ENCODE results near the gene PTGES. TPM values are rescaled to one million over a fixed set of nuclear protein-coding genes. Genes with fewer than 3 reads are reported as not detected.

Gene PTGES
- total RNA-seq, 3 donors from 2014 or later (not counting 1 experiment from before 2014, with no cell fraction given) = 0.28 to 0.47 (median 0.39) TPM

- Histone ChIP-seq H3K27ac (ENCODE audit: low read length) (no peak overlapping the region), H3K4me1 (ENCODE audit: control insufficient read depth, insufficient read depth, low read length) (no peaks in the 10 kb centered on the region), H3K36me3 (ENCODE audit: control insufficient read depth, insufficient read depth, low read length) (no peaks in the 10 kb centered on the region), H3K9me3 (ENCODE audit: control insufficient read depth, insufficient read depth, low read length) (no peaks in the 10 kb centered on the region), H3K27me3 (ENCODE audit: control insufficient read depth, insufficient read depth, low read length) (no peaks in the 10 kb centered on the region), H3K4me3 (ENCODE audit: low read length) (no peak overlapping the region)
- no peaks in the 10 kb centered on the region for H3K9me3 Mint-ChIP-seq
- TF ChIP-seq, protein P1, sequence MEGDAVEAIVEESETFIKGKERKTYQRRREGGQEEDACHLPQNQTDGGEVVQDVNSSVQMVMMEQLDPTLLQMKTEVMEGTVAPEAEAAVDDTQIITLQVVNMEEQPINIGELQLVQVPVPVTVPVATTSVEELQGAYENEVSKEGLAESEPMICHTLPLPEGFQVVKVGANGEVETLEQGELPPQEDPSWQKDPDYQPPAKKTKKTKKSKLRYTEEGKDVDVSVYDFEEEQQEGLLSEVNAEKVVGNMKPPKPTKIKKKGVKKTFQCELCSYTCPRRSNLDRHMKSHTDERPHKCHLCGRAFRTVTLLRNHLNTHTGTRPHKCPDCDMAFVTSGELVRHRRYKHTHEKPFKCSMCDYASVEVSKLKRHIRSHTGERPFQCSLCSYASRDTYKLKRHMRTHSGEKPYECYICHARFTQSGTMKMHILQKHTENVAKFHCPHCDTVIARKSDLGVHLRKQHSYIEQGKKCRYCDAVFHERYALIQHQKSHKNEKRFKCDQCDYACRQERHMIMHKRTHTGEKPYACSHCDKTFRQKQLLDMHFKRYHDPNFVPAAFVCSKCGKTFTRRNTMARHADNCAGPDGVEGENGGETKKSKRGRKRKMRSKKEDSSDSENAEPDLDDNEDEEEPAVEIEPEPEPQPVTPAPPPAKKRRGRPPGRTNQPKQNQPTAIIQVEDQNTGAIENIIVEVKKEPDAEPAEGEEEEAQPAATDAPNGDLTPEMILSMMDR (IDR thresholded peaks at IDR 0.05) = no peak
- peaks cover 0 to 6% of the 10 kb centered on the region in 2 donors for H3K27me3 Mint-ChIP-seq (ENCODE audit: low read depth in 2 of 2)
- H3K4me3 Mint-ChIP-seq = no peak overlapping the region
- intact Hi-C loops (cut with micrococcal nuclease) = no loop called here
- H3K27ac Mint-ChIP-seq = no peak overlapping the region
- no peaks in the 10 kb centered on the region for H3K4me1 Mint-ChIP-seq
- no peaks in the 10 kb centered on the region for H3K36me3 Mint-ChIP-seq
- DNase-seq (no peak), ATAC-seq (no peak)
- 90% methylated on average over 7 of the region's 7 CpGs for WGBS (ENCODE audit: insufficient coverage)
Observed at GRCh38 chr9:129745200-129745599, 7.6 kb downstream of the PTGES start.

- Mint-ChIP-seq H3K27me3 (ENCODE audit: low read depth in 2 of 2) (peaks cover 0 to 8% of the 10 kb centered on the region in 2 donors), H3K36me3 (no peaks in the 10 kb centered on the region), H3K4me3 (no peak overlapping the region), H3K4me1 (peaks cover 0 to 14% of the 10 kb centered on the region in 2 donors), H3K27ac (no peak overlapping the region), H3K9me3 (no peaks in the 10 kb centered on the region)
- no peaks in the 10 kb centered on the region for H3K9me3 ChIP-seq (ENCODE audit: control insufficient read depth, insufficient read depth, low read length)
- peaks cover 3% of the 10 kb centered on the region for H3K27me3 ChIP-seq (ENCODE audit: control insufficient read depth, insufficient read depth, low read length)
- 93% methylated on average over 13 of the region's 13 CpGs for WGBS (ENCODE audit: insufficient coverage)
- no peak overlapping the region for H3K27ac ChIP-seq (ENCODE audit: low read length)
- H3K4me1 ChIP-seq (ENCODE audit: control insufficient read depth, insufficient read depth, low read length) = peaks cover 15% of the 10 kb centered on the region
- ATAC-seq = no peak
- no peaks in the 10 kb centered on the region for H3K36me3 ChIP-seq (ENCODE audit: control insufficient read depth, insufficient read depth, low read length)
- TF ChIP-seq, protein P1 (IDR thresholded peaks at IDR 0.05) = no peak
- intact Hi-C loops (cut with micrococcal nuclease) = no loop called here
- no peak for DNase-seq
- H3K4me3 ChIP-seq (ENCODE audit: low read length) = no peak overlapping the region
Observed at GRCh38 chr9:129740666-129741464, 12.0 kb downstream of the PTGES start.

- Histone ChIP-seq H3K36me3 (ENCODE audit: control insufficient read depth, insufficient read depth, low read length) (no peaks in the 10 kb centered on the region), H3K27me3 (ENCODE audit: control insufficient read depth, insufficient read depth, low read length) (peaks cover 3% of the 10 kb centered on the region), H3K4me3 (ENCODE audit: low read length) (no peak overlapping the region), H3K9me3 (ENCODE audit: control insufficient read depth, insufficient read depth, low read length) (no peaks in the 10 kb centered on the region), H3K27ac (ENCODE audit: low read length) (no peak overlapping the region), H3K4me1 (ENCODE audit: control insufficient read depth, insufficient read depth, low read length) (peaks cover 15% of the 10 kb centered on the region)
- WGBS (ENCODE audit: insufficient coverage) = 87% methylated on average over 7 of the region's 7 CpGs
- Mint-ChIP-seq H3K27me3 (ENCODE audit: low read depth in 2 of 2) (peaks cover 0 to 8% of the 10 kb centered on the region in 2 donors), H3K4me1 (peaks cover 0 to 14% of the 10 kb centered on the region in 2 donors), H3K27ac (no peak overlapping the region), H3K36me3 (no peaks in the 10 kb centered on the region), H3K4me3 (no peak overlapping the region), H3K9me3 (no peaks in the 10 kb centered on the region)
- TF ChIP-seq, protein P1 (IDR thresholded peaks at IDR 0.05) = no peak
- ATAC-seq = no peak
- intact Hi-C loops (cut with micrococcal nuclease) = no loop called here
- DNase-seq = no peak
Observed at GRCh38 chr9:129740174-129740573, 12.7 kb downstream of the PTGES start.

Measured in natural killer cell (primary cell).